Measurements from ENCODE around the gene GIMAP8. TPM values are rescaled to one million over a fixed set of nuclear protein-coding genes. Genes with fewer than 3 reads are reported as not detected.

The GIMAP8 gene
- total RNA-seq, 2 experiments from 2014 or later, result 29.2 to 31.0 TPM

DNA sequence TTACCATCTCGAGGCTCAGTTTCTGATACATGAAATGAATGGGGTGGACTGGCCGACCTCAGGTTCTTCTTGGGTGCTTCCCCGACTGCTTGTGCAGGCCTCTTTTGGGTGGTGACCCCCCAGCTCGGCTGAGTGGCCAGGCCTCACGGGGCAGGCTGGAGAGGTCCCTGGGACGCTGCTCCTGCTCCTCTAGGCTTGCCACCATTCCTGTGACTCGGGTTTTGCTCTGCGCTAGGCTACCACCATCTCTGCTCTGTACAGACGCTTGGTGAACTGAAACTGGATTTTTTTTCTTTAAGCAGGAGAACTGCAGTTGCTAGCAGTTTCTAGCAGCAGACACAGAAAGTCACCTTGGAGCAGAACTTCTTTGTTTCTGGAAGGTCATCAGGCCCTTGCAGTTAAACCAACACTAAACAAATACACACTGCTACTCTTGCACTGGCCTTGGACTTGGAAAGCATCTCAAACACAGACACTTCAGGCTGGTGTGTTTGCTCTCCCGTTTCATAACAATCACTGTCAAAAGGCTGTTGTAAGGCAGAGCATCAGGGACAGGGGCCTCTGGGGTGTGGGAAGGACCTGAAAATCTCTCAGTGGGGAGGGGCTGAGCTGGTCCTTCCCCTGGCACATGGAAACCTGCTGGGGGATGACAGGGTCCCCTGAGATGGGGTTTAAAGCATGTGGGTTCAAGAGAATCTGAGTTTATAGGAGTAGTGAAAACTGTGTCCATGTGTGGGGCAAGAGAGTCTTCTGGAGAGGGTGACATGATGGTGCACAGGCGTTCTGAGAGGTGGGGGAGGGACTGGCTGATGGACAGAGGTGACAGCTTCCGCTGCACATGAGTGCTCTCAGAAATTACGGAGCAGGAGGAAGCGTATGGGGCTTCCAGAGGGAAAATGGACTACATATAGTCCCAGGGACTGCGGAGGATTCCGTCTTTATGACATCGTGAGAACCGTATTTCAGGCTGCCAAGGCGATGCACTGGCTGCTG lies 35.0 kb upstream of the GIMAP8 start:
- POLR2A ChIA-PET, result interaction anchor here (0.6 kb wide), 1 partner anchor 335 kb away, joined by 3 read pairs; no protein-coding TSS in a partner anchor
- Mint-ChIP-seq H3K27me3 (no peaks in the 10 kb centered on the region), H3K36me3 (peaks cover 8% of the 10 kb centered on the region), H3K4me3 (no peak overlapping the region), H3K4me1 (peaks cover 3% of the 10 kb centered on the region), H3K9me3 (no peaks in the 10 kb centered on the region), H3K27ac (no peak overlapping the region)
- DNase-seq (no peak), ATAC-seq (ENCODE audit: low read depth) (no peak)

DNA sequence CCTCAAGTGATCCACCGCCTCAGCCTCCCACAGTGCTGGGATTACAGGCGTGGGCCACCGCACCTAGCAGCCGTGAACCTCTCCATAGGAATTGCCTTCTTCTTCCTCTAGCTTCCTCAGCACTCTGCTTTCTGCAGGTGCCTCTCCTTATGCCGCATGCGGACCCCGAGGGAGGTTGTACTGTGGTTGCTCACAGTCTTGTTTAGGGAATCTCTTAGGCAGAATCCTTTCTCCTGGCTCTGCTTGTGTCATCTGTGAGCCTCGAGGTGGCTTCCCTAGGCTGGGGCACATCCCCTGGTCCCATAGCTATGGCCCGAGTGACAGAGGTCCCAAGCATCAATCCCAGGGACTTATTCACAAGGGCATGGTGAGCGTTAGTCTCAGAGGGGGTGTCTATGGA lies 33.2 kb upstream of the GIMAP8 start:
- no peak for DNase-seq
- H3K36me3 Mint-ChIP-seq, result peaks cover 2% of the 10 kb centered on the region
- no peak overlapping the region for H3K27ac Mint-ChIP-seq
- POLR2A ChIA-PET, result interaction anchor here (1.3 kb wide), 1 partner anchor 10 kb away, joined by 3 read pairs; no protein-coding TSS in a partner anchor
- no peak for ATAC-seq (ENCODE audit: low read depth)
- no peaks in the 10 kb centered on the region for H3K9me3 Mint-ChIP-seq
- H3K27me3 Mint-ChIP-seq, result no peaks in the 10 kb centered on the region
- H3K4me3 Mint-ChIP-seq, result no peak overlapping the region
- peaks cover 6% of the 10 kb centered on the region for H3K4me1 Mint-ChIP-seq

- Mint-ChIP-seq H3K4me3 (no peak overlapping the region), H3K27me3 (no peaks in the 10 kb centered on the region), H3K36me3 (peaks cover 2% of the 10 kb centered on the region), H3K4me1 (peaks cover 6% of the 10 kb centered on the region), H3K9me3 (no peaks in the 10 kb centered on the region), H3K27ac (no peak overlapping the region)
- DNase-seq, result no peak
- POLR2A ChIA-PET, result interaction anchor here (1.3 kb wide), 1 partner anchor 11 kb away, joined by 3 read pairs; no protein-coding TSS in a partner anchor
- ATAC-seq (ENCODE audit: low read depth), result no peak
Measured at GRCh38 chr7:150417863-150418262, 32.6 kb upstream of the GIMAP8 start.

DNA sequence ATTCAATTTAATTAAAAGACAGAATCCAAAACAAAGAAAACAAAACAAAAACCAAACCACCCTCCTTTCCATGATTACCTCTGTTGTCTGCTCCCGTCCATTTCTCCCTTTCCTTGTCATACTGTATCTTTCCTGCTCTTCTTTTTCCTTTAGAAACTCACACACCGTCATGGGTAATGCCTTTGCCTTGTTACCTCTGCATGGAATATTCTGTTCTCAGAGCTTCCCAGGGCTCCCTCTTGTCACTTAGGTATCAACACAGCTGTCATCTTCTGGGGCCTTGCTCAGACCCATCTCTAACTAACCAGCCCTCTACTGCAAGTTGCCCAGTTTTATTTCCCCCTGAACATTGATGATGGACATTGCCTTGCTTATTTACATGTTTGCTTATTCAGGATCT lies 30.2 kb upstream of the GIMAP8 start:
- Mint-ChIP-seq H3K4me1 (peaks cover 5% of the 10 kb centered on the region), H3K4me3 (no peak overlapping the region), H3K27me3 (no peaks in the 10 kb centered on the region), H3K9me3 (no peaks in the 10 kb centered on the region), H3K27ac (no peak overlapping the region), H3K36me3 (no peaks in the 10 kb centered on the region)
- ATAC-seq (ENCODE audit: low read depth) (no peak), DNase-seq (no peak)
- POLR2A ChIA-PET, result no interaction called here

DNA sequence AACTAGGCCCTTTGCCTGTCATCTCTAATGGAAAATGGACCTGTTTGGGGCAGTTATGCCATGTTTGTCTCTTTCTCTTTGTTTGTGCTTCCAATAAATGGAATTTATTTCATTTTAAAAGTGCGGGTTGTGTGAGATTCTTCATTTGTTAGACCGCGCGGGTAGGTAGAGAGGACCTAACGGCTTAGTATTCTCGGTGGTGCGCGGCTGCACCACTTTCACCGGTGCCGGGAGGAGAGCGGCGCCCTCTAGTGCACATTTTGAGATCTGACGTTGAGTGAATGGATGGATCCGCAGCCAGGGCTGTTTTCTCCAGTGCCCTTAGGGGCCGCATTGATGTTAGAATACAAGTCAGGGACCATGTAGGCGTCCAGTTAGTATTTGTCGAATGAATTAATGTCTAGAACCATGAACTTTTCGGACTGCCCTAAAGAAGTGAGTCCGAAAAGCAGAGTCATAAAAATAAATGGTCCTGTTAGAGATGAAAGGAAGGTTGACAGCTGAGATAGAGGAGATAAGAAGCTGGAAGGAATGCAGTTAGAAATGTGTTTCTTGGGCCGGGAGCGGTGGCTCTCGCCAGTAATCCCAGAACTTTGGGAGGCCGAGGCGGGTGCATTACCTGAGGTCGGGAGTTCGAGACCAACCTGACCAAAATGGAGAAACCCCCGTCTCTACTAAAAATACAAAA lies 29.3 kb upstream of the GIMAP8 start:
- peak; percentile 99 for ATAC-seq (ENCODE audit: low read depth)
- Mint-ChIP-seq H3K36me3 (no peaks in the 10 kb centered on the region), H3K4me1 (peaks cover 7% of the 10 kb centered on the region), H3K4me3 (peak overlapping the region; percentile 20), H3K27ac (no peak overlapping the region), H3K27me3 (no peaks in the 10 kb centered on the region), H3K9me3 (no peaks in the 10 kb centered on the region)
- peak; percentile 81 for DNase-seq
- POLR2A ChIA-PET, result interaction anchor here (0.7 kb wide), 1 partner anchor 65 kb away, joined by 3 read pairs; no protein-coding TSS in a partner anchor

GRCh38 chr7:150421831-150422230 lies 28.6 kb upstream of the GIMAP8 start:
- no peak for ATAC-seq (ENCODE audit: low read depth)
- Mint-ChIP-seq H3K9me3 (no peaks in the 10 kb centered on the region), H3K27me3 (no peaks in the 10 kb centered on the region), H3K27ac (no peak overlapping the region), H3K4me3 (no peak overlapping the region), H3K36me3 (no peaks in the 10 kb centered on the region), H3K4me1 (peaks cover 7% of the 10 kb centered on the region)
- DNase-seq, result no peak
- POLR2A ChIA-PET, result interaction anchor here (0.7 kb wide), 1 partner anchor 65 kb away, joined by 3 read pairs; no protein-coding TSS in a partner anchor

DNA sequence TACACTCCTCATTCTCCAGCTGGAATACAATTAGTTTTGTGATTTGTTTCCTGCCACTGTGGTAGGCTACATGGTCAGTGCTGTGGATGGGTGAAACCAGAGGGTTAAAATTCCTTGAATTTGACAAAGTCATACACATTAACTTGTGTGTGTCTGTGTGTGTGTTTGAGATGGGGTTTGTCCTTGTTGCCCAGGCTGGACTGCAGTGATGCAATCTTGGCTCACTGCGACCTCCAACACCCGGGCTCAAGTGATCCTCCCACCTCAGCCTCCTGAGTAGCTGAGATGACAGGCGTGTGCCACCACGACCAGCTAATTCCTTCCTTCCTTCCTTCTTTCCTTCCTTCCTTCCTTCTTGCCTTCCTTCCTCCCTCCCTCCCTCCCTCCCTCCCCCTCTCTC lies 24.8 kb upstream of the GIMAP8 start:
- ATAC-seq (ENCODE audit: low read depth) (no peak), DNase-seq (no peak)
- Mint-ChIP-seq H3K4me1 (peaks cover 21% of the 10 kb centered on the region), H3K9me3 (no peaks in the 10 kb centered on the region), H3K36me3 (no peaks in the 10 kb centered on the region), H3K27me3 (no peaks in the 10 kb centered on the region), H3K4me3 (no peak overlapping the region), H3K27ac (no peak overlapping the region)
- POLR2A ChIA-PET, result interaction anchor here (0.6 kb wide), 1 partner anchor 362 kb away, joined by 3 read pairs; no protein-coding TSS in a partner anchor

GRCh38 chr7:150428671-150429451 lies 21.6 kb upstream of the GIMAP8 start:
- H3K4me1 Mint-ChIP-seq, result peaks cover 29% of the 10 kb centered on the region
- no peaks in the 10 kb centered on the region for H3K9me3 Mint-ChIP-seq

DNA sequence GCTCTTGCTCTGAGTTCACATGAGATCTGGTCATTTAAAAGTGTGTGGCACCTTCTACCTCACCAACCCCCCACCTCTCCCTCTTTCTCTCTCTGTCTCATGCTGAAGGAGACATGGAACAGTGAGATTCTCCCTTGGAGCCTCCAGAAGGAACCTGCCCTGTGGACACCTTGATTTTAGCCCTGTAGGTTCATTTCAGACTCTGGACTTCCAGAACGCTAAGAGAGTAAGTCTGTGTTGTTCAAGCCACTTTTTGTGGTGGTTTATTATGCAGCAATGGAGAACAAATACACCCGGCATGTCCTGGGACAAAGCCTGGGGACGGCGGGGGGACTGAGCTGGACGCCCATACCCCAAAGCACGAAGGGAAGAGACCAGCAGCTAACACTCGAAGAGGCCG lies 20.7 kb upstream of the GIMAP8 start:
- DNase-seq (no peak), ATAC-seq (ENCODE audit: low read depth) (no peak)
- POLR2A ChIA-PET, result no interaction called here
- Mint-ChIP-seq H3K27ac (peak overlapping the region; percentile 2), H3K4me1 (peaks cover 35% of the 10 kb centered on the region), H3K9me3 (no peaks in the 10 kb centered on the region), H3K4me3 (no peak overlapping the region), H3K27me3 (no peaks in the 10 kb centered on the region), H3K36me3 (peaks cover 4% of the 10 kb centered on the region)

More at GRCh38 chr7:150428671-150429451, 21.6 kb upstream of the GIMAP8 start:
- DNase-seq, result no peak
- Mint-ChIP-seq H3K27ac (peak overlapping the region; percentile 69), H3K36me3 (peaks cover 4% of the 10 kb centered on the region), H3K27me3 (no peaks in the 10 kb centered on the region), H3K4me3 (peak overlapping the region; percentile 35)
- POLR2A ChIA-PET, result no interaction called here
- ATAC-seq (ENCODE audit: low read depth), result peak; percentile 72

DNA sequence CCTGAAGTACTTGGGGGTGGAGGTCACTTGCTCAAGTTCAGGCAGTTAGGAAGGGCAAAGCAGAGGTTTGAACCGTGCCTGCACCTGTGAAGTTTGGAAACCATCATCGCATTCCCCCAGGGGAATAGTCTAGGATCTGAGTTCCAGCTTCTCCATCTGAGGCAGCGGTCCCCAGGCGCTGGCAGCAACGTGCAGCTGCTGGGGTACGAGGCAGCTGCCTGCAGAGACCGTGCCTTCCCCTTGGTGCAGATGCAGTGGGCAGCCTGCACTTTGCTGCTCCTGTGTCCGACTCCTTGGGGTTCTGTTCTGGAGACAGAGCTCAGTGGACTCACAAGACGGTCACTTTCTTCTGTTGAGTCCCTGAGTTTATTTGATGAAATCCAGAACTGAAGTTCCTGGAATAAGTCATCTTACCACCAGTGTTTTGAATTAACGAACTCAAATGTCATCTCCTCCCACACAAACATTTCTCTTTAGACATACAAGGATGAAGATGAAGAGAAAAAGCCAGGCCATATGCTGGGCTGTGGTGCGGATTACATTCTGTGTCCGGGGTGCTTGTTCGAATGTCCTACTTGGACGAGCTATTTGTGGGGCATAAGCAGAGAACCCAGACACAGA lies 19.9 kb upstream of the GIMAP8 start:
- no peak overlapping the region for H3K27ac Mint-ChIP-seq
- POLR2A ChIA-PET, result no interaction called here
- ATAC-seq (ENCODE audit: low read depth) (no peak), DNase-seq (no peak)
- peaks cover 41% of the 10 kb centered on the region for H3K4me1 Mint-ChIP-seq
- H3K9me3 Mint-ChIP-seq, result no peaks in the 10 kb centered on the region
- no peaks in the 10 kb centered on the region for H3K27me3 Mint-ChIP-seq
- no peak overlapping the region for H3K4me3 Mint-ChIP-seq
- H3K36me3 Mint-ChIP-seq, result peaks cover 6% of the 10 kb centered on the region

GRCh38 chr7:150431839-150432658 lies 18.4 kb upstream of the GIMAP8 start:
- no peak for DNase-seq
- no peaks in the 10 kb centered on the region for H3K27me3 Mint-ChIP-seq
- no peaks in the 10 kb centered on the region for H3K9me3 Mint-ChIP-seq
- H3K4me3 Mint-ChIP-seq, result no peak overlapping the region
- peaks cover 11% of the 10 kb centered on the region for H3K36me3 Mint-ChIP-seq
- no peak for ATAC-seq (ENCODE audit: low read depth)
- H3K27ac Mint-ChIP-seq, result peak overlapping the region; percentile 1
- H3K4me1 Mint-ChIP-seq, result peaks cover 45% of the 10 kb centered on the region
- POLR2A ChIA-PET, result interaction anchor here (1.3 kb wide), 1 partner anchor 285 kb away, joined by 3 read pairs; no protein-coding TSS in a partner anchor

Data from activated naive CD8-positive, alpha-beta T cell treated with anti-CD3 and anti-CD28 coated beads, Interleukin-2, amount 10 ng/mL, durations not matched to agents 7 days and 5 days (primary cell).